HG02852 (cell line): ENCODE results near the gene TRAPPC2L.

ENCODE experiments used
- ATAC-seq: cut with Tn5 transposase; IDR thresholded peaks from one replicate; pipeline ENCODE4 v1.9.1; 2021; ENCODE audit warnings: mild to moderate bottlenecking, moderate library complexity; ENCODE audit not compliant: unreplicated experiment

TRAPPC2L gene

GRCh38 chr16:88837806-88838205 lies 19.1 kb upstream of the TRAPPC2L start:
- ATAC-seq: no peak

DNA sequence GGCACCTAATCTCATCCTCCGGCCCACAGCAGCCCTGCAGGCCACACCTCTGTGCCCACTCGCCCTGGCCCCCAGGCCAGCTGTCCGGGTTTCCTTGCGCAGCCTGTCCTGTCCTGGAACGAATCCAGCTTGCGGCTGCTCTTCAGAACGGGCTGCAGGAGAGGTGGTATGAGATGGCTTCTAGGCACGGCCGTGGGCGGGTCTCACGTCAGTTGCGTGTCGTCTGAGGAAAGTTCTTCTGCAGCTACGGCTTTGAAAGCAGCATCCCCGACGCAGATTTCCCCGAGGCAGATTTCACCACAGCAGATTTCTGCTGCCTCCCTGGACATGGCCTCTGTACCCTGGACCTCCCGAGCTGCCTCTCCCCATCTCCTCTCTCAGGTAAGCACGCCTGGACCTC lies 18.4 kb upstream of the TRAPPC2L start:
- ATAC-seq: no peak

GRCh38 chr16:88839026-88839529 lies 17.8 kb upstream of the TRAPPC2L start:
- no peak for ATAC-seq

GRCh38 chr16:88839745-88840599 lies 17.0 kb upstream of the TRAPPC2L start:
- ATAC-seq: no peak

- no peak for ATAC-seq
Measured at GRCh38 chr16:88840600-88841215, 16.2 kb upstream of the TRAPPC2L start.

- ATAC-seq: no peak
Measured at GRCh38 chr16:88841521-88842307, 15.2 kb upstream of the TRAPPC2L start.

GRCh38 chr16:88842308-88842756 lies 14.6 kb upstream of the TRAPPC2L start:
- no peak for ATAC-seq

DNA sequence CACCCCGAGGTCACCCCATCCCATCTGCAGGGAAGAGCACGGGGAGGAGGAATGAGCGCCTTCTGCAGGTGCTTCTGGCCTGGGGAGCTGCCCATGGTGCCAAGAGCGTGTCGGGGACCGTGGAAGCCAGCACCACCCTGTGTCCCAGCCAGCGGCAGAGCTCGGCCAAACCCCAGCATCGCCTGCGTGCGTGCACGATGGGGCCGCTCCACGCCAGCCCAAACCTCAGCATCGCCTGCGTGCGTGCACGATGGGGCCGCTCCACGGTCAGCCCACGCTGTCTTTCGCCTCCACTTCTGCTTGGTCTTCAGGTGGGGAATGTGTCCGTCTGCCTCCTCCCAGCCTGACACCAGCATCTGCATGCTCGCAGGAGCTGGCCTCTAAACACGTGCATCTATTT lies 14.1 kb upstream of the TRAPPC2L start:
- no peak for ATAC-seq

DNA sequence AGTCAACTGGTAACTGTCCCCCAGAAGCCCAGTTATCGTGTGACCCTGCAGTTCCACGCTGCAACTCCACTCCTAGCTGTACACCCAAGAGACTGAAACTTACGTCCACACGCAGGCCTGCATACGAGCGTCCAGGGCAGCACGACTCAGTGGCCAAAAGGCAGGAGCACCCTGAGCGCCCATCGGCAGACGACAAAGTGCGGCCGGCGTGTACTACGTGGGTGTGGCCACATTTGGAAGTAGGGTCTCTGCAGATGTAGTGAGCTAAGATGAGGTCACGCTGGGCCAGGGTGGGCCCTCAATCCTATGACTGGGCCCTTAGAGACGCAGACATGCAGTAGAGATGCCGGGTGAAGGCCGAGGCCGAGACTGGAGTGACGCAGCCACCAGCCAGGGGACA lies 13.7 kb upstream of the TRAPPC2L start:
- ATAC-seq: no peak

DNA sequence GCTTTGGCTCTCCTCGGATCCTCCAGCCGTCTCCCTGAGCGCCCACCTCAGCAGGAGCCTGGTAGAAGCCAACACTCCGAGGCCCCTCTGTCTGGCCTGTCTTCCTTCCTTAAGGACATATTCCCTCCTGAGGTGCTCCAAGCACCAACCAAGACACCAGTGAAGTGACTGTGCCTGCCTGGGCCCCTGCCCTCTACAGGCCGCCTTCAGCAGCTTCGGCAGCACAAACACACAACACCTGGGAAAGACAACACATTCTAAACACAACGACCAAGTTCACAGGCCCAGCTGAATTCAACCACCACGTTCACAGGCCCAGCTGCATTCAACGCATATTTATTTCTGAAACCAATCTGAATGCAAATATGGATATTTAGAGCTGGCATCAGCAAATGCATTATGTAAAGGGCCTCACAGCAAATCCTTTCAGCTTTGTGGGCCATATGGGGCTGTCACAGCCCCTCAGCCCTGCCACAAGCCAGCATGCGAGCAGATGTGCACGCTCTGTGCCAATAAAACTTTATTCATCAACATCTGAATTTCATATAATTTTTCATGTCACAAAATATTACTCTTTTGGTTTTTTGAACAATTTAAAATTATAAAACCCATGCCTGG lies 12.4 kb upstream of the TRAPPC2L start:
- no peak for ATAC-seq

DNA sequence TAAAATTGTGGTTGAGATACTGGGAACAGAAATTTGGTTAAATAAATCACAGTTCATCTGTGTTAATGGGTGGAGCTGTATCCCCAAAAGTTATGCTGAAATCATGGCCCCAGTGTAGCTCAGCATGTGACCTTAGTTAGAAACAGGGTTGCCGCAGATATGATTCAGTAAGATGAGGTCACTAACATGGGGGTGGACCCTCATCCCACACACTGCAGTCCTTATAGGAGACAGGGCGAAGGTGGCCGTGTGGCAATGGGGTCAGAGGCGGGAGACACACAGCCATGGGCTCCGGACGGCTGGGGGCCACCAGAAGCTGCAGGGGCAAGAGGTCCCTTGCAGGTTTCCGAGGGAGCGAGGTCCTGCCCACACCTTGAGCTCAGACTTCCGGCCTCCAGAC lies 10.8 kb upstream of the TRAPPC2L start:
- no peak for ATAC-seq

GRCh38 chr16:88847654-88848053 lies 9.3 kb upstream of the TRAPPC2L start:
- ATAC-seq: no peak

DNA sequence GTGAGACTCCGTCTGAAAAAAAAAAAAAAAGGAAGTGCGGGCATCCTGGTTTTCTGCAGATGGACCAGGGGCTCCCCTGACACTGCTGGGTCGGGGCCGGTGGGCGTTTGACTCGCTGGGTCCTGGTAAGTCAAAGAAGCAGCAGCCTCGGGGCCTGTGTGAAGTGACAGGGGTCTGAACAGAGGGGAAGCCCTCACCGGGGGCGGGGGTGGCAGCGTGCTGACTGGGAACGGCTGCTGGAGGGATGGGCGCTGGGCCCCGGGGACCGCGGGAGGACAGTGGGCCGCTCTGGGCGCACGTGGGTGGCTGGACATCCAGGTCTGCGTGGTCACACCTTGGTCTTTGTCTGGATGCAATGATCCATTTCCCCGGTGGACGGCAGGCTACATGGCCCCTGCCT lies 8.4 kb upstream of the TRAPPC2L start:
- ATAC-seq: no peak

DNA sequence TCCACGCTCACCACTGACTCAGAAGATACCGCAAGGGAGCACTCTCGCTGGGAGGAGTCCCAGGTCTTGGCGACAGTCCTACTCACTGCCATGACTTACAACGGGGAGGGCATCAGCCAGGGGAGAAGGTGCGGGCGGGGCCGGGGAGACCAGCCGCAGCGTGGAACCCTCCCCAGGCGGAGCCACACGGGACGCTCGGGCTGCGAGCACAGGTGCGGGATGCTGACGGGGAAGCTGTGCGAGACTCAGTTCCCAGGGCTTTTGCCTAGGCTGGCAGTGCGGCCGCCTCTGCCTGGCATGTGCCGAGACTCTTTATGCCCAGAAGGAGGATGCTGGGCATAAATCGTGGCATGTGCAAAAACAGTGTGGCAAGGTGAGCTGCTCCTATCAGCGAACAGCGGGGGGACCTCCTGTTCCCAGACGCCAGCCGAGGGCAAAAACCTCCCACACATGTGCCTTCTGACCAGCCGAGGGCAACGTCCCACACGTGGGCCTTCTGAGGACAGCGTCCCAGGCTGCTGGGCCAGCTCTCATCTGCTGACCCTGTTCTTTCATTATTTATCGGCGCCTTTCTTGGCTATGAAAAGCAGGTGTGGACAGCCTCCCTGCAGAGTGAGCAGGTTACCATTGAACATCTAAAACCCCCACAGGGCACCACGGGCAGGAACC lies 6.3 kb upstream of the TRAPPC2L start:
- ATAC-seq: no peak

DNA sequence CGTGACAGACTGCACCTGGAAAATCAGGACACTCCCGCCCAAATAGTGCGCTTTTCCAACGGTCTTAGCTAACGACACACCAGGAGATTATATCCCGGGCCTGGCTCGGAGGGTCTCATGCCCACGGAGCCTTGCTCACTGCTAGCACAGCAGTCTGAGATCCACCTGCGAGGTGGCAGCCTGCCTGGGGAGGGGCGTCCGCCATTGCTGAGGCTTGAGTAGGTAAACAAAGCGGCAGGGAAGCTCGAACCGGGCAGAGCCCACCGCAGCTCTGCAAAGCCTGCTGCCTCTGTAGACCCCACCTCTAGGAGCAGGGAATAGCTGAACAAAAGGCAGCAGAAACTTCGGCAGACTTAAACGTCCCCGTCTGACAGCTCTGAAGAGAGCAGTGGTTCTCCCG lies 5.3 kb upstream of the TRAPPC2L start:
- no peak for ATAC-seq

DNA sequence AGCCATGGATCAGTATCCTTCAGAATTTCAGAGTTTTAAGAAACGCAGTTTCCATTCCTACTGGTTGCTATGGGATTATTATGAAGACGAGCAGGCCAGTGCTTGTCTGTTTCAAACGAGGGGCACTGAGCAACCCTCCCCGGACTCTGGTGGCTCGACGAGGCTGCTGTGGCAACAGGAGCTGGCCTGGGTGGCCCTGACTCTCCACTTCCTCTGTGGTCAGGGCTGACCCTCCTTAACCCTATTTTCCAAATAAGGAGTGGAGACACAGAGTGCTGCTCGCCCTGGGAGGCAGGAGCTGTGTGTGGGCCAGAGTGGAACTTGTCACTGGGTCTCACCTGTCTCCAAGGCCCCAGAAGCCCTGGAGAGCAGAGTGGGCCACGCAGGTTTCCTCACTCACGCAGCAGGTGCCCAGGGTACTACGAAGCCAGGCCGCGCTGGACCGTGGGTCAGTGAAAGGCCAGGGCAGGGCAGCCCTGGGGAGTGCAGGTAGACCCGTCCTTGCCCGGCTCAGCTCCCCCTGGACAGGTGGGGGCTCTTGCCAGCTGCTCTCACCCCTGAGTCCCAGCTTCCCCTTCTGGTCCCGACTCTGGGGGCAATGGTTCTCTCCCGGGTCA lies 3.5 kb upstream of the TRAPPC2L start:
- ATAC-seq: no peak

GRCh38 chr16:88854306-88855111 lies 2.4 kb upstream of the TRAPPC2L start:
- ATAC-seq: no peak

DNA sequence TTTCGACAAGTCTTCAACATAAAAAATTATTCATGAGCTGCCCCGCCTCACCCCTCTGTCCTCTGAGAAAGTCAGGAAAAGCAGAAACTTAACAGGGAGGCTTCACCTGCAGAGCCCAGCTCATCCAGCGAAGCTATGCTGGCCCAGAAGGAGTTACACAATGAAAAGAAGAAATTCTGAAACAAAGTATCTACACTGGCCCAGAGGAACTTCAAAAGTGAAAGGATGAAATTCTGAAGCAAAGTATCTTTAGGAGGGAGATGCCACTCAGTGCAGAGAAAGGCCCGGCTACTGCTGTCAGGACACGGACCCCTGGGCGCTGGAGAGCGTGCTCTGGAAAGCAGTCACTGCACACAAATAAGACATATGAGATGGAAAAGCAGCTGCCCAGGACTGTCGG lies 1.8 kb upstream of the TRAPPC2L start:
- ATAC-seq: no peak

GRCh38 chr16:88855736-88856121 lies 1.2 kb upstream of the TRAPPC2L start:
- ATAC-seq: no peak
